GM10266 (cell line): ENCODE data around the gene RBM34.

Experiments
- DNase-seq: peaks from one replicate; pipeline ENCODE4 v3.0.0; 2012; ENCODE audit errors: extremely low spot score
- CTCF ChIP-seq: IDR thresholded peaks from 2 replicates; pipeline ENCODE4 v1.5.1; 2012; ENCODE audit warnings: mild to moderate bottlenecking, low read depth; ENCODE audit not compliant: control insufficient read depth, insufficient read depth; ENCODE audit errors: missing control alignments

The RBM34 gene

GRCh38 chr1:235152235-235152634 lies 8.8 kb downstream of the RBM34 start:
- no peak for TF ChIP-seq CTCF
- no peak for DNase-seq

- TF ChIP-seq CTCF = no peak
- no peak for DNase-seq
These were observed 10.0 kb downstream of the RBM34 start for GRCh38 chr1:235151033-235151432.

- no peak for TF ChIP-seq CTCF
- no peak for DNase-seq
These were observed 11.2 kb downstream of the RBM34 start for GRCh38 chr1:235149824-235150223.

GRCh38 chr1:235147269-235147668 lies 13.8 kb downstream of the RBM34 start:
- DNase-seq = no peak
- TF ChIP-seq CTCF = no peak

GRCh38 chr1:235145639-235146038 lies 15.4 kb downstream of the RBM34 start:
- no peak for TF ChIP-seq CTCF
- DNase-seq = no peak

- TF ChIP-seq CTCF = no peak
- DNase-seq = no peak
These were observed 18.1 kb downstream of the RBM34 start for GRCh38 chr1:235142991-235143390.

GRCh38 chr1:235139315-235139714 lies 21.7 kb downstream of the RBM34 start:
- DNase-seq = no peak
- no peak for TF ChIP-seq CTCF

GRCh38 chr1:235138821-235139220 lies 22.2 kb downstream of the RBM34 start:
- DNase-seq = no peak
- TF ChIP-seq CTCF = no peak
